ENCODE measurements around the gene A4GALT. TPM values are rescaled to one million over a fixed set of nuclear protein-coding genes. Genes with fewer than 3 reads are reported as not detected.
A peak's percentile ranks its signal among the peaks of the same experiment; 100 is the strongest.

A4GALT gene
- total RNA-seq, 1 donor from 2014 or later = not detected

DNA sequence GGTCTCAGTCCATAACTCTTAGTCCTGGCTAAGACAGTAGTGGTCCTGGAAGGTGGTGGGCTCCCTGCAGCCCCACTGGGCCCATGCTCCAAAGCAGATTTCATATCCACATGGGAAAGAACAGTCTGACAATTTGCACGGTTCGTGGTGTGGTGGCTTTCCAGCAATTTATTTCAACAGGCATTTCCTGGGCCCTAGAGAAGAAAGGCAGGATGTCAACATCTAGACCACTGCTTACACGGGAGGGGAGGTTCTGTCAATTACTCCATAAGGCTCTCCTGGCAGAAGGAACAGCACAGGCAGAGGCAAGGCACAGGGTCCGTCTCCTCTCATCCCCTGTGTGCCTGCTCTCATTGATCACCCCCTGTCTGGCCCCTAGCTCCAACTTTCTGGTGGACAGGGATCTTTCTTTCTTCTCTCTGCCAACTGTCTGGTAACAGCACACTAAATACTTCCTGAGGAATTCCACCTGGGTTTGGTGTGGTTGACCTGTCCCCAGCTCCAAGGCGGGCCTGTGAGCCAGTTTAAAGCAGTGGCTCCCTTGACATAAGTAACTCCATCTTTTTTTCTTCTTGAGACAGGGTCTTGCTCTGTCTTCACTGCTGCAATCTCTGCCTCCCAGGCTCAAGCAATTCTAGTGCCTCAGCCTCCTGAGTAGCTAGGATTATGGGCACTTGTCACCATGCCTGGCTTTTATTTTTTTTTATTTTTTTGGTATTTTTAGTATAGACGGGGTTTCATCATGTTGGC, 5.1 kb upstream of the A4GALT start:
- H3K4me1 Mint-ChIP-seq (ENCODE audit: low read depth) = no peaks in the 10 kb centered on the region
- DNase-seq (ENCODE audit: low spot score) = no peak
- intact Hi-C loops (cut with micrococcal nuclease) = no loop called here
- no peaks in the 10 kb centered on the region for H3K9me3 Mint-ChIP-seq
- H3K4me3 Mint-ChIP-seq = no peak overlapping the region
- peaks cover 19% of the 10 kb centered on the region for H3K27me3 Mint-ChIP-seq (ENCODE audit: insufficient read depth)
- no peak overlapping the region for H3K27ac Mint-ChIP-seq
- H3K36me3 Mint-ChIP-seq (ENCODE audit: low read depth) = no peaks in the 10 kb centered on the region

DNA sequence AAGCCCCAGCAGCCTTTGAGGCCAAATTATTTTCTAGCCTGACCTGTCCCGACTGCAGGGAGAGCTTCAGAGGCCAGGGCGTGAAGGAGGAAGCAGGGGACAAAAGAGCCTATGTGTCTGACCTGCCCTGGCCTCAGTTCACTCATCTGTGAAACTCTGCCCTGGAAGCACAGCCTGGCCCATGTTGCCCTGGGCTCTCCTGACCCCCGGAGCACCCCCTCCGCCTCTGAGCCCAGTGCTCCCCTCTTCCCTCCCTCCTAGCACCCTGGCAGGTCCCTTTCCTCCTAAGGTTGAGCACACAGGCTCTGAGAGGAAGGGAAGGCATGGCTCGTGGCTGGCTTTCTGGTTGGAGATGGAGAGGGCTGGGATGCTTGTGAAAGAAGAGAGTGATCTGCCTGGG, 3.4 kb upstream of the A4GALT start:
- peaks cover 27% of the 10 kb centered on the region for H3K27me3 Mint-ChIP-seq (ENCODE audit: insufficient read depth)
- H3K9me3 Mint-ChIP-seq = no peaks in the 10 kb centered on the region
- intact Hi-C loops (cut with micrococcal nuclease) = no loop called here
- no peaks in the 10 kb centered on the region for H3K36me3 Mint-ChIP-seq (ENCODE audit: low read depth)
- H3K4me3 Mint-ChIP-seq = no peak overlapping the region
- DNase-seq (ENCODE audit: low spot score) = no peak
- no peak overlapping the region for H3K27ac Mint-ChIP-seq
- no peaks in the 10 kb centered on the region for H3K4me1 Mint-ChIP-seq (ENCODE audit: low read depth)

DNA sequence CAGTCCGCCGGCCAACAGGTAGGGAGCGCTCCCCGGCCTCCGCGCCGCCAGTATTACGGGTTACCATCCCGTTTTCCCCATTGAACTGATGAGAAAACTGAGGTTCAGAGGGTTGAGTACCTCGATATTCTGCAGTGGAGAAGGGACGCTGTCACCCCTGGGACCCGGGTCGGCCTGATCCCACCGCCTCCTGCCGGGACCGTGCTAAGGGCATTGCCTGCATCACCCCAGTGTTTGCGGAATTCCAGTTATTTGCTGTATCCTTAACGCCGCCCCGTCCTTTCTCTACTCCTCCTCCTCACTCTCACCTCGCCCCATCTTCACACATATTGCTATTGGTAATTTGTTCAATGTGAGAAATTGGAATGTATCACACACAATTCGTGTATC, 370 bp upstream of the A4GALT start:
- peaks cover 46% of the 10 kb centered on the region for H3K27me3 Mint-ChIP-seq (ENCODE audit: insufficient read depth)
- intact Hi-C loops (cut with micrococcal nuclease) = no loop called here
- H3K4me3 Mint-ChIP-seq = peak overlapping the region; percentile 42
- H3K27ac Mint-ChIP-seq = no peak overlapping the region
- DNase-seq (ENCODE audit: low spot score) = no peak
- H3K9me3 Mint-ChIP-seq = no peaks in the 10 kb centered on the region
- peaks cover 5% of the 10 kb centered on the region for H3K4me1 Mint-ChIP-seq (ENCODE audit: low read depth)
- H3K36me3 Mint-ChIP-seq (ENCODE audit: low read depth) = no peaks in the 10 kb centered on the region

DNA sequence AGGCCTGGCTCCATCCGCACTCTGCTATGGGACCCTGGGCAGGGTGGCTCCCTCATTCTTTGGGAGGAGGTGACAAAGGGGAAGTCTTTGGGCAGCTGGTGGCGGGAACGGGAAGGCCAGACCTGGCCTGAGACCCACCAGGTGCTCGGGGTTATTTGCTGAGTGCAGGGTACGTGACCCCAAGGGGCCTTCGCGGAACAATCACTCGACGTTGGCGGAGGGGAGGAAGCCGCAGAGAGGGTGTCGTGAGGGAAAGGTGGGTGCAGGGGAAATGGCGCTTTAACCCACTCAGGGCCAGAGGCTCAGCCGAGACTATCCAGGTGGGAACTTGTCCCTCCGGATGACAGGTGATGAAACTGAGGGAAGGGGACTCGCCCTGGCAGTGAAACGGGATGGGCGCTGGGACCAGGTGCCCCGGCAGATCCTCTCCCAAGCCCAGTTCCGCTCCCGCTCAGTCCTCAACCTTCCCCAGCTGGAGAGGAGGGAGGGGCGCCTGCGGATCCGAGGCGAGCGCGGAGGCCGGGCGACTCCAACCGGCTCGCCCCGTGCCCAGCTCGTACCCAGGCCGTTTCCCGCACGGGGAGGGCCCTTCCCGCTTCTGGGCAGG, 911 bp downstream of the A4GALT start:
- H3K27ac Mint-ChIP-seq = no peak overlapping the region
- intact Hi-C loops (cut with micrococcal nuclease) = no loop called here
- H3K36me3 Mint-ChIP-seq (ENCODE audit: low read depth) = no peaks in the 10 kb centered on the region
- peak overlapping the region; percentile 48 for H3K4me3 Mint-ChIP-seq
- H3K9me3 Mint-ChIP-seq = no peaks in the 10 kb centered on the region
- peaks cover 5% of the 10 kb centered on the region for H3K4me1 Mint-ChIP-seq (ENCODE audit: low read depth)
- H3K27me3 Mint-ChIP-seq (ENCODE audit: insufficient read depth) = peaks cover 46% of the 10 kb centered on the region
- DNase-seq (ENCODE audit: low spot score) = no peak

DNA sequence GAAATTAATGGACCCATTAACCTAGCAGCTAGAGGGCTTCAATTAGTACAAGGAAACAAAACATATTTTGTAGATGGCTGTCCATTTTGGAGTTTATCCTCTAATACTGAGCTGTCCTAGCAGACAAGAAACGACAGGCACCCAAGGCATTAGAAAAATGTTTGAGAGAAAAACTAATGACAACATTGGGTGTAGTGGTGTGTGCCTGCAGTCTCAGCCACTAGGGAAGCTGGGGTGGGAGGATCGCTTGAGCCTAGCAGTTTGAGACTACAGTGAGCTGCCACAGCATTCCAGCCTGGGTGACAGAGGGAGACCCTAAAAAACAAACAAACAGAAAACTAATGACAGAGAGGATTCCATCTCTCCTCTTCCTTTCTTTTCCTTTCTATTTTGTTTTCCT, 1.5 kb downstream of the A4GALT start:
- intact Hi-C loops (cut with micrococcal nuclease) = no loop called here
- H3K36me3 Mint-ChIP-seq (ENCODE audit: low read depth) = no peaks in the 10 kb centered on the region

DNA sequence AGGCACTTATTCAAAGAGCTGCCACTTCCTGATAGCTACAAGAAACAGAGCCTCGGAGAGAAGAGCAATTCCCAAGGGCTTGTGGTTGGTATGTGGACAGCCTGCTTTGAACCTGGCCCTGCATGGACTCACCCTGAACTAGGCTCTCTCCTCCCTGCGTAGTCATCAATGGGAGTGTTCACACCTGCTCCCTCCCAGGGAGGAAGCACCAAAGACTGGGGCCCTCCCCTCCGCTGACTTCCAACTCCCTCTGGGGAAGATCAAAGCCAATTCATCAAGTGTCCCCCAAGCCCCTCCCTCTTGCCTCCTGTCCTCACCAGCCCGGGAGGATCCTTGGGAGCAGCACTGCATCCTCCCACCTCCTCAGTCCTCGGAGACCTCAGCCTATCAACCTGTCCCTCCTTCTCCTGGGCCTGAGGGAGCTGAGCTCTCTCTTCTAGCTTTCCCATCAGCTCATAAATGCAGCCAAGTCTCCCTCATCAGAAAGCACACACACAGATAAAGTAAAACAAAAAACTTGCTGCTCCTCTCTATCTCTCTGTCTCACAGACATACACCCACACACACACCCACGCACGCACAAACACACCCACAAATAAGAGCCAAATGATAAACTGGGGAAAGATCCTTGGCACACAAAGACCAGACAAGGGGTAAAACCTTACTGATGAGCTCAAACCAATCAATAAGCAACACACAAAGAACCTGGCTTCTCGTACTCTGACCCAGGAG, 3.3 kb downstream of the A4GALT start:
- Mint-ChIP-seq H3K4me1 (ENCODE audit: low read depth) (peaks cover 5% of the 10 kb centered on the region), H3K36me3 (ENCODE audit: low read depth) (no peaks in the 10 kb centered on the region), H3K9me3 (no peaks in the 10 kb centered on the region), H3K27ac (no peak overlapping the region), H3K4me3 (no peak overlapping the region), H3K27me3 (ENCODE audit: insufficient read depth) (peaks cover 37% of the 10 kb centered on the region)
- intact Hi-C loops (cut with micrococcal nuclease) = no loop called here
- DNase-seq (ENCODE audit: low spot score) = no peak

More for the DNA sequence above, 1.5 kb downstream of the A4GALT start:
- Mint-ChIP-seq H3K27ac (no peak overlapping the region), H3K4me1 (ENCODE audit: low read depth) (peaks cover 5% of the 10 kb centered on the region), H3K27me3 (ENCODE audit: insufficient read depth) (peaks cover 46% of the 10 kb centered on the region), H3K9me3 (no peaks in the 10 kb centered on the region), H3K4me3 (peak overlapping the region; percentile 48)
- no peak for DNase-seq (ENCODE audit: low spot score)

DNA sequence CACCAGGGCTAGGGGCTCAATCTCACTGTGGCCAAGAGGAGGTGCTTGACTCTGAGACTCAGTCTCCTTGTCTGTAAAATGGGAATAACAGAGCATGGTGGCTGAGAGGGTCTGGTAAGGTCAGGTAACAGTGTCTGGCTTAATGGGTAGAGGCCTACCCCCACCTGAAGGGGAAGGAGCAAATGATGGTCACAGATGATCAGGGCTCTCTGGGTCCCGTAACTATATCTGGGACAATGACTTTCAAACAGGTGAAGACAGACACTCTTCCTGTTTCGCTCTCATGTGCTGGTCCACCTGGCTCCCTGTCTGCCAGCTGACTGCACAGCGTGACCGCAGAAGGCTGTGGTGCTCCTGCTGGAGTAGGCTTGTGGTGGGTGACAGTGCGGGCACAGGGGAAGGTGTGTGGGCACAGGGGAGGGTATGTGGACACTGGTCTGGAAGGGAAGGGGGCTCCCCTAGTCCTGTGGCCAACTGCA, 4.0 kb downstream of the A4GALT start:
- no peak for DNase-seq (ENCODE audit: low spot score)
- Mint-ChIP-seq H3K4me1 (ENCODE audit: low read depth) (peaks cover 5% of the 10 kb centered on the region), H3K9me3 (no peaks in the 10 kb centered on the region), H3K27me3 (ENCODE audit: insufficient read depth) (peaks cover 34% of the 10 kb centered on the region), H3K4me3 (no peak overlapping the region), H3K36me3 (ENCODE audit: low read depth) (no peaks in the 10 kb centered on the region), H3K27ac (no peak overlapping the region)
- intact Hi-C loops (cut with micrococcal nuclease) = no loop called here

DNA sequence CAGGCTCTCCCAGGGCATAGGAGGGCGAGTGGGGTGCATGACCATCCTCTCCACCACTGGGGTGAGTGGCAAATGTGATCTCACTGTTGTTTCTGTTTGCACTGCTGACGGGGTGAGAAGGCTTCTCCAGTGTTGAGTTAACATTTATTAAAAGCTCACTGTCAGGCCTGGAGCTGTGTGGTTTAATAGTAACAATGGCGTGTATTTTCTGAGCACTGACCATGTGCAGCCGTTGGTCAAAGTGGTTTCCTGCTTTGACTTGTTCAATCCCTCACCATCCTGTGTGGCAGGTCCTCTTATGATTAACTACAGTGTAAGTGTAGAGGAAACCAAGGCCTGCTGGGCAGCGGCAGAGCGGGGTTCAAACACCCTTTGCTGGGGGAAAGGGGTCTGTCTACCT, 4.4 kb downstream of the A4GALT start:
- Mint-ChIP-seq H3K9me3 (no peaks in the 10 kb centered on the region), H3K36me3 (ENCODE audit: low read depth) (no peaks in the 10 kb centered on the region), H3K27me3 (ENCODE audit: insufficient read depth) (peaks cover 32% of the 10 kb centered on the region), H3K27ac (no peak overlapping the region), H3K4me3 (no peak overlapping the region), H3K4me1 (ENCODE audit: low read depth) (peaks cover 5% of the 10 kb centered on the region)
- no peak for DNase-seq (ENCODE audit: low spot score)
- intact Hi-C loops (cut with micrococcal nuclease) = no loop called here

DNA sequence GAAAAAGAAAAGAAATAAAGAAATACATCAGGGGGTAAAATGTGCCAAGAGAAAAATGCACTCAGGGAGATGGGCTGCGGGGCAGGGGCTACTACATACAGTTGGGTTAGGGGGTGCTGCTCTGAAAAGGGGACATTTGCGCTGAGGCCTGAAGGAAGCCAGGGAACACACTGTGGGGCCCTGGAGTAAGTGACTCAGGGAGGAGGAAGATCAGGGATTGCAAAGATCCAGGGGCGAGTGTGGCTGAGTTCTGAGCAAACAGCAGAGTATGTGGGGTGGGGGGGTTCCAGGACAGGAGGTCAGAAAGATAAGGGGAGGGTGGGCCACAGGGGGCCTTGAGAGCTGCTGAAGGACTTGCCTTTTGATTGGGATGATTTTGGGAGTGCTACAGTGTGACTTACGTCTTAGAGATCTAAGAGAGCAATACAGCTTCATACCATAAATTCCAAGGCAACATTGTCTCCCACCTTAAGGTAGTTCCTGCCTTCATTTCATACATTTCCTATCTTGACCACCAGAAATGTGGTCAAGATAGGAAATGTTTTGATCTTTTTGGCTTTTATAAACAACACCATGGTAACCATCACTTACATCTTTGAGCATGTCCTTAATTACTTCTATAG, 5.8 kb downstream of the A4GALT start:
- peaks cover 35% of the 10 kb centered on the region for H3K27me3 Mint-ChIP-seq (ENCODE audit: insufficient read depth)
- no peak overlapping the region for H3K4me3 Mint-ChIP-seq
- H3K36me3 Mint-ChIP-seq (ENCODE audit: low read depth) = no peaks in the 10 kb centered on the region
- peaks cover 2% of the 10 kb centered on the region for H3K9me3 Mint-ChIP-seq
- DNase-seq (ENCODE audit: low spot score) = no peak
- intact Hi-C loops (cut with micrococcal nuclease) = no loop called here
- no peak overlapping the region for H3K27ac Mint-ChIP-seq
- H3K4me1 Mint-ChIP-seq (ENCODE audit: low read depth) = peaks cover 5% of the 10 kb centered on the region

DNA sequence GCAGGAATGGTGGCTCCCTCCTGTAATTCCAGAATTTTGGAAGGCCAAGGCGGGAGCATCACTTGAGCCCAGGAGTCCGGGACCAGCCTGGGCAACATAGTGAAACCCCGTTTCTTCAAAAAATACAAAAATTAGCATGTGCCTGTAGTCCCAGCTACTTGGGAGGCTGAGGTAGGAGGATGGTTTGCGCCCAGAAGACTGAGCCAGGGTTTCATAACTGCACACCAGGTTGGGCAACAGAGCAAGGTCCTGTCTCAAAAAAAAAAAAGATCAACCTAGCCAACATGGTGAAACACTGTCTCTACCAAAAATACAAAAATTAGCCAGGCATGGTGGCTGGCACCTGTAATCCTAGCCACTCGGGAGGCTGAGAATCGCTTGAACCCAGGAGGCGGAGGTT, 6.4 kb downstream of the A4GALT start:
- peaks cover 35% of the 10 kb centered on the region for H3K27me3 Mint-ChIP-seq (ENCODE audit: insufficient read depth)
- no peaks in the 10 kb centered on the region for H3K36me3 Mint-ChIP-seq (ENCODE audit: low read depth)
- H3K4me1 Mint-ChIP-seq (ENCODE audit: low read depth) = peaks cover 5% of the 10 kb centered on the region
- intact Hi-C loops (cut with micrococcal nuclease) = no loop called here
- H3K4me3 Mint-ChIP-seq = no peak overlapping the region
- H3K9me3 Mint-ChIP-seq = peaks cover 5% of the 10 kb centered on the region
- no peak for DNase-seq (ENCODE audit: low spot score)
- H3K27ac Mint-ChIP-seq = no peak overlapping the region

DNA sequence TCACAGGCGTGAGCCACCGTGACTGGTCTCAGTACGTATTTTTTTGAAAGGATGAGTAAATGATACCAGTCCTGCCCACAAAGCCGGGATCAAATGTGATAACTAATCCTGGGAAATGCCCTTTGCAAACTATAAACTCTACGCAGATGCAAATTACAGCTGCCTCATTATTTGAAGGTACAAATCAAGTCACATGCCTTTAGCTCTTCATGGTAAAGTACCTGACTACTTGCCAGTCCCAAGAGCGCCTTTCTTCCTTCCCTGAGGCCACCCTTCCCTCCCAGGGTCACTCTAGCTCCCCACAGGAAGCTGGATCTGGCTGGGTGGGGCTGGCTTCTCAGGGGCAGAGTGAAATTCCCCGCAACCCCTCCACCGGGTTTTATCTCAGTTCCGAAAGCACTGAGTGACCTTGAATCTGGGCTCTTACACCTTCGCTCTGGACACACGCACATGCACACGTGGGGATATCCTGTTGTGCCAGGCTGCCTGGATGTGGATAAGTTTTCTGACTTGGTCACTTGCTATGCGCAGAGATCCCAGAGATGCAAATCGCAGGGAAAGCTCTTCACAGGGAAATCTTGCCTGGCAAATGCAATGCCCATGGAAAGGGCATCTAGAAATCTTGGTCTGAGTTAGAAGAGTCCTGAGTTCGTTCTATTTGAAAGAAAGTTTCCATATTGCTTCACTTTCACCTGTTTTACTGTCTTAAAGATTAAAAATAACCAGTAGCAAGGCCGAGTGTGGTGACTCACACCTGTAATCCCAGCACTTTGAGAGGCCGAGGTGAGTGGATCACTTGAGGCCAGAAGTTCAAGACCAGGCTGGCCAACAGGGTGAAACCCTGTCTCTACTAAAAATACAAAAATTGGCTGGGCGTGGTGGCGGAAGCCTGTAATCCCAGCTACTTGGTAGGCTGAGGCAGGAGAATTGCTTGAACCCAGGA, 8.5 kb downstream of the A4GALT start:
- peaks cover 5% of the 10 kb centered on the region for H3K9me3 Mint-ChIP-seq
- no peaks in the 10 kb centered on the region for H3K4me1 Mint-ChIP-seq (ENCODE audit: low read depth)
- H3K27ac Mint-ChIP-seq = no peak overlapping the region
- intact Hi-C loops (cut with micrococcal nuclease) = no loop called here
- H3K4me3 Mint-ChIP-seq = no peak overlapping the region
- no peak for DNase-seq (ENCODE audit: low spot score)
- H3K27me3 Mint-ChIP-seq (ENCODE audit: insufficient read depth) = peaks cover 25% of the 10 kb centered on the region
- H3K36me3 Mint-ChIP-seq (ENCODE audit: low read depth) = no peaks in the 10 kb centered on the region

DNA sequence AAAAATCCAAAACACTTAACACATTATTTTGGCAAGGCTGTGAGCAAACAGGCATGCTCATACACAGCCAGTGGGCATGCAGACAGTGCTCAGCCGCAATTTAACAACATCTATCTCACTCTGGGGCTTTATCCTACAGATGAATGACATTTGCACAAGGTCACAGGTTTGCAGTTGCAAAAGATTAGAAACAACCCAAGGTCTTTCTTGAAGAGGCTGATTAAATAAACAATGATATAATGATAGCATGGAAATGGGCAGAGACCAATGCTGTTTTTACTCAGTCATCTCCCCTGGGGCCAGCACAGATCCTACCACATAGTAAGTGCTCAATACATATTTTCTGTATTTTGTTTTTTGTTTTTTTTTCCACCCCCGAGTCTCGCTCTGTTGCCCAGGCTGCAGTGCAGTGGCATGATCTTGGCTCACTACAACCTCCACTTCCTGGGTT, 9.4 kb downstream of the A4GALT start:
- peaks cover 19% of the 10 kb centered on the region for H3K27me3 Mint-ChIP-seq (ENCODE audit: insufficient read depth)
- no peak overlapping the region for H3K4me3 Mint-ChIP-seq
- intact Hi-C loops (cut with micrococcal nuclease) = no loop called here
- peaks cover 5% of the 10 kb centered on the region for H3K9me3 Mint-ChIP-seq
- DNase-seq (ENCODE audit: low spot score) = no peak
- H3K36me3 Mint-ChIP-seq (ENCODE audit: low read depth) = no peaks in the 10 kb centered on the region
- H3K4me1 Mint-ChIP-seq (ENCODE audit: low read depth) = no peaks in the 10 kb centered on the region
- no peak overlapping the region for H3K27ac Mint-ChIP-seq
